ENCODE data around the gene APEH.

The APEH gene

GRCh38 chr3:49705390-49705960 lies 31.3 kb downstream of the APEH start:
- peaks cover 9% of the 10 kb centered on the region for H3K36me3 ChIP-seq (replicated peaks; ENCODE audit: low read depth, low read length)
- no peaks in the 10 kb centered on the region for H3K79me2 ChIP-seq (ENCODE audit: low read length)
- H3K27me3 ChIP-seq (ENCODE audit: low read depth, low read length) = no peaks in the 10 kb centered on the region
- no peak overlapping the region for H2AFZ ChIP-seq (ENCODE audit: low read depth, low read length)
- H3K9ac ChIP-seq (ENCODE audit: low read length) = no peak overlapping the region
- no peak overlapping the region for H3K27ac ChIP-seq (ENCODE audit: low read length)
- no peak overlapping the region for H3K4me3 ChIP-seq (ENCODE audit: low read length)
- no peaks in the 10 kb centered on the region for H3K4me1 ChIP-seq (ENCODE audit: low read length)
- no peak overlapping the region for H3K4me2 ChIP-seq (ENCODE audit: low read length)
- no peaks in the 10 kb centered on the region for H3K9me3 ChIP-seq (ENCODE audit: insufficient read depth, low read length)
- no peaks in the 10 kb centered on the region for H4K20me1 ChIP-seq (ENCODE audit: insufficient read depth, low read length)
- TF ChIP-seq EZH2phosphoT487 (IDR thresholded peaks at IDR 0.05; ENCODE audit: low read depth) (no peak), CTCF (IDR thresholded peaks at IDR 0.05; ENCODE audit: low read depth, low read length) (no peak)

GRCh38 chr3:49706456-49707112 lies 32.4 kb downstream of the APEH start:
- Histone ChIP-seq H3K4me1 (ENCODE audit: low read length) (no peaks in the 10 kb centered on the region), H3K9ac (ENCODE audit: low read length) (no peak overlapping the region), H3K4me3 (ENCODE audit: low read length) (no peak overlapping the region), H3K27ac (ENCODE audit: low read length) (no peak overlapping the region), H3K79me2 (ENCODE audit: low read length) (no peaks in the 10 kb centered on the region), H3K27me3 (ENCODE audit: low read depth, low read length) (no peaks in the 10 kb centered on the region), H2AFZ (ENCODE audit: low read depth, low read length) (no peak overlapping the region), H4K20me1 (ENCODE audit: insufficient read depth, low read length) (no peaks in the 10 kb centered on the region), H3K4me2 (ENCODE audit: low read length) (no peak overlapping the region), H3K9me3 (ENCODE audit: insufficient read depth, low read length) (no peaks in the 10 kb centered on the region), H3K36me3 (replicated peaks; ENCODE audit: low read depth, low read length) (peaks cover 9% of the 10 kb centered on the region)
- no peak for TF ChIP-seq CTCF (IDR thresholded peaks at IDR 0.05; ENCODE audit: low read depth, low read length)
- no peak for TF ChIP-seq EZH2phosphoT487 (IDR thresholded peaks at IDR 0.05; ENCODE audit: low read depth)

GRCh38 chr3:49707113-49707480 lies 32.9 kb downstream of the APEH start:
- Histone ChIP-seq H3K4me3 (ENCODE audit: low read length) (no peak overlapping the region), H2AFZ (ENCODE audit: low read depth, low read length) (no peak overlapping the region), H3K79me2 (ENCODE audit: low read length) (no peaks in the 10 kb centered on the region), H3K27ac (ENCODE audit: low read length) (no peak overlapping the region), H3K4me2 (ENCODE audit: low read length) (no peak overlapping the region), H3K27me3 (ENCODE audit: low read depth, low read length) (no peaks in the 10 kb centered on the region), H3K9me3 (ENCODE audit: insufficient read depth, low read length) (no peaks in the 10 kb centered on the region), H4K20me1 (ENCODE audit: insufficient read depth, low read length) (no peaks in the 10 kb centered on the region), H3K36me3 (replicated peaks; ENCODE audit: low read depth, low read length) (peaks cover 9% of the 10 kb centered on the region), H3K9ac (ENCODE audit: low read length) (no peak overlapping the region), H3K4me1 (ENCODE audit: low read length) (no peaks in the 10 kb centered on the region)
- TF ChIP-seq EZH2phosphoT487 (IDR thresholded peaks at IDR 0.05; ENCODE audit: low read depth) (no peak), CTCF (IDR thresholded peaks at IDR 0.05; ENCODE audit: low read depth, low read length) (no peak)

- TF ChIP-seq EZH2phosphoT487 (IDR thresholded peaks at IDR 0.05; ENCODE audit: low read depth) (no peak), CTCF (IDR thresholded peaks at IDR 0.05; ENCODE audit: low read depth, low read length) (no peak)
- peaks cover 8% of the 10 kb centered on the region for H3K36me3 ChIP-seq (replicated peaks; ENCODE audit: low read depth, low read length)
- H3K4me2 ChIP-seq (ENCODE audit: low read length) = no peak overlapping the region
These were observed 35.7 kb downstream of the APEH start for GRCh38 chr3:49709852-49710251.

More at GRCh38 chr3:49709852-49710251, 35.7 kb downstream of the APEH start:
- Histone ChIP-seq H3K4me1 (ENCODE audit: low read length) (no peaks in the 10 kb centered on the region), H4K20me1 (ENCODE audit: insufficient read depth, low read length) (no peaks in the 10 kb centered on the region), H3K79me2 (ENCODE audit: low read length) (no peaks in the 10 kb centered on the region), H3K27me3 (ENCODE audit: low read depth, low read length) (no peaks in the 10 kb centered on the region), H2AFZ (ENCODE audit: low read depth, low read length) (no peak overlapping the region), H3K9me3 (ENCODE audit: insufficient read depth, low read length) (no peaks in the 10 kb centered on the region), H3K27ac (ENCODE audit: low read length) (no peak overlapping the region), H3K4me3 (ENCODE audit: low read length) (no peak overlapping the region), H3K9ac (ENCODE audit: low read length) (no peak overlapping the region)
